ENCODE results near the gene SERPINA7. TPM values are rescaled to one million over a fixed set of nuclear protein-coding genes. Genes with fewer than 3 reads are reported as not detected.

SERPINA7 gene, protein sequence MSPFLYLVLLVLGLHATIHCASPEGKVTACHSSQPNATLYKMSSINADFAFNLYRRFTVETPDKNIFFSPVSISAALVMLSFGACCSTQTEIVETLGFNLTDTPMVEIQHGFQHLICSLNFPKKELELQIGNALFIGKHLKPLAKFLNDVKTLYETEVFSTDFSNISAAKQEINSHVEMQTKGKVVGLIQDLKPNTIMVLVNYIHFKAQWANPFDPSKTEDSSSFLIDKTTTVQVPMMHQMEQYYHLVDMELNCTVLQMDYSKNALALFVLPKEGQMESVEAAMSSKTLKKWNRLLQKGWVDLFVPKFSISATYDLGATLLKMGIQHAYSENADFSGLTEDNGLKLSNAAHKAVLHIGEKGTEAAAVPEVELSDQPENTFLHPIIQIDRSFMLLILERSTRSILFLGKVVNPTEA
- total RNA-seq: under 1 TPM in 1 of 4 donors, not detected in 3; 0.97 TPM

DNA sequence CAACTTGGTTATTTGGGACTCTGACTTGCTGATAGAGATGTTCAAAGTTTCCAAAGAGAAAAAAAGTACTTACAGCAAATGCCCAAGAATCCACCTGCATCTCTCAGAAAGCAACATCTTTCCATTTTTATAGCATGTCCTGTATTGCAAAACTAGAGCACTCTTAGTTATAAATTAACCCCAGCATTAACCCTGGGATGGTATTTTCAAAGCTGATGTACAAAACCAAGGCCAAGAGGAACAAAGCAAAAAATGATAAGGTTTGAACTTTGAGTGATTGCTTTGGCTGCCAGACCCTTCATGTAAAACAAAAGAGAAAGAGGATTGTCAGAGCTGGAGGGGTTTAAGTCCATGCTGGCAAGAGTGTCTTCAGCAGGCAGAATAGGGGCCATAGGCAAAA is at the start of gene SERPINA7:
Gene SERPINA7 (minus strand): TSS at position 103 of the 400 bp plus-strand sequence. CDS start 1,669 bp downstream, outside the sequence.
- TF ChIP-seq, protein P1, sequence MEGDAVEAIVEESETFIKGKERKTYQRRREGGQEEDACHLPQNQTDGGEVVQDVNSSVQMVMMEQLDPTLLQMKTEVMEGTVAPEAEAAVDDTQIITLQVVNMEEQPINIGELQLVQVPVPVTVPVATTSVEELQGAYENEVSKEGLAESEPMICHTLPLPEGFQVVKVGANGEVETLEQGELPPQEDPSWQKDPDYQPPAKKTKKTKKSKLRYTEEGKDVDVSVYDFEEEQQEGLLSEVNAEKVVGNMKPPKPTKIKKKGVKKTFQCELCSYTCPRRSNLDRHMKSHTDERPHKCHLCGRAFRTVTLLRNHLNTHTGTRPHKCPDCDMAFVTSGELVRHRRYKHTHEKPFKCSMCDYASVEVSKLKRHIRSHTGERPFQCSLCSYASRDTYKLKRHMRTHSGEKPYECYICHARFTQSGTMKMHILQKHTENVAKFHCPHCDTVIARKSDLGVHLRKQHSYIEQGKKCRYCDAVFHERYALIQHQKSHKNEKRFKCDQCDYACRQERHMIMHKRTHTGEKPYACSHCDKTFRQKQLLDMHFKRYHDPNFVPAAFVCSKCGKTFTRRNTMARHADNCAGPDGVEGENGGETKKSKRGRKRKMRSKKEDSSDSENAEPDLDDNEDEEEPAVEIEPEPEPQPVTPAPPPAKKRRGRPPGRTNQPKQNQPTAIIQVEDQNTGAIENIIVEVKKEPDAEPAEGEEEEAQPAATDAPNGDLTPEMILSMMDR (IDR thresholded peaks at IDR 0.05): no peak
- TF ChIP-seq POLR2A (IDR thresholded peaks at IDR 0.05) (no peak), POLR2AphosphoS5 (IDR thresholded peaks at IDR 0.05) (no peak), EP300 (IDR thresholded peaks at IDR 0.05) (no peak)
- Histone ChIP-seq H3K4me3 (no peak within 1 kb of the TSS), H3K27ac (no peak within 1 kb of the TSS), H3K4me1 (no peaks in the 10 kb centered on the region), H3K9me3 (no peaks in the 10 kb centered on the region), H3K27me3 (no peaks in the 10 kb centered on the region), H3K36me3 (no peaks in the 10 kb centered on the region)
- no peak for DNase-seq (ENCODE audit: low spot score in 2 of 2)

DNA sequence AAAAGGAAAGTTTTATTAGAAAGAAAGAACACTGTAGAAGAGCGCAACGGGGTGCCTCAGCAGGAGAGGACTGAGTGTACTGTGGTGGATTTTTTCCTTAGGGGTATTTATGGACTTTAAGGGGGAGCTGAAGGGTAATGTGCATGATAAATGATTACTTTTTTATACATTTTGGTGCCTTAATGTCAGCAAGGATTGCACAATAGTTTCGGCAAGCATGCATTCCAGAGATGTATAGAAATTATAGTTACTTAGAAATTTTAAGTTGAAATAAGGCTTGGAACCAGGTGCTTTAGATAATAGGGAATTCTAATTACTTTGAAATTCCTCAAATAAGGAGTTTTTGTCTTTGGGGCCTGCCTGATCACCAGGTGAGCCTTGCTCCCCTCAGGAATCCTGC is 30.5 kb upstream of the SERPINA7 start:
- Histone ChIP-seq H3K4me1 (no peaks in the 10 kb centered on the region), H3K4me3 (no peak overlapping the region), H3K36me3 (no peaks in the 10 kb centered on the region), H3K27me3 (no peaks in the 10 kb centered on the region), H3K27ac (no peak overlapping the region), H3K9me3 (no peaks in the 10 kb centered on the region)
- no peak for DNase-seq (ENCODE audit: low spot score in 2 of 2)
- WGBS: 72% methylated on average over 3 of the region's 3 CpGs
- no peak for TF ChIP-seq EP300 (IDR thresholded peaks at IDR 0.05)
- no peak for TF ChIP-seq POLR2AphosphoS5 (IDR thresholded peaks at IDR 0.05)
- TF ChIP-seq POLR2A (IDR thresholded peaks at IDR 0.05): no peak
- TF ChIP-seq, protein P1 (IDR thresholded peaks at IDR 0.05): no peak

- TF ChIP-seq, protein P1 (IDR thresholded peaks at IDR 0.05): no peak
- TF ChIP-seq POLR2A (IDR thresholded peaks at IDR 0.05) (no peak), POLR2AphosphoS5 (IDR thresholded peaks at IDR 0.05) (no peak), EP300 (IDR thresholded peaks at IDR 0.05) (no peak)
- WGBS: 85% methylated on average over 1 of the region's 1 CpG
- Histone ChIP-seq H3K9me3 (no peaks in the 10 kb centered on the region), H3K27me3 (no peaks in the 10 kb centered on the region), H3K4me1 (no peaks in the 10 kb centered on the region), H3K27ac (no peak overlapping the region), H3K36me3 (no peaks in the 10 kb centered on the region), H3K4me3 (no peak overlapping the region)
- DNase-seq (ENCODE audit: low spot score in 2 of 2): no peak
These were observed 11.5 kb upstream of the SERPINA7 start for GRCh38 chrX:106050054-106050453.

DNA sequence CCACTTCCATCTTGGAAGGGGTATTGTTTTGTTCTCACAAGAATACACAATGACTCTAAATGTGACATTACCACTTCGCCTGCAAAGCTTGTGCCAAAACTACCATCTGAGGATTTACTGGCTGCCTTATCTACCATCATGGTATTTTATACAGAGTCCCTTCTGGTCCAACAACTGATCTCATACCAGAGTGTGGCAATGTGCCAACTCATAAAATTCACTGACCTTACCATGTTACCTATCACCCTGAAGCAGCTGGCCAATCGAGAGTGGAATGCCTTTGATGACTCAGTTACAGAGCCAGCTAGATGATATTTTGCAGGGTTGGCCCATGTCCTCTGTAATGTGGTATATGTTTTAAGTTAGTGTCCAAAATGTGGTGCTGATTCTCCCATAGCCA is 3.8 kb upstream of the SERPINA7 start:
- H3K9me3 ChIP-seq: no peaks in the 10 kb centered on the region
- no peak for DNase-seq (ENCODE audit: low spot score in 2 of 2)
- H3K27ac ChIP-seq: no peak overlapping the region
- no peaks in the 10 kb centered on the region for H3K27me3 ChIP-seq
- WGBS: 48% methylated on average over 2 of the region's 2 CpGs
- TF ChIP-seq POLR2A (IDR thresholded peaks at IDR 0.05) (no peak), EP300 (IDR thresholded peaks at IDR 0.05) (no peak), POLR2AphosphoS5 (IDR thresholded peaks at IDR 0.05) (no peak)
- TF ChIP-seq, protein P1 (IDR thresholded peaks at IDR 0.05): no peak
- H3K4me3 ChIP-seq: no peak overlapping the region
- H3K36me3 ChIP-seq: no peaks in the 10 kb centered on the region
- H3K4me1 ChIP-seq: no peaks in the 10 kb centered on the region

- Histone ChIP-seq H3K27ac (no peak overlapping the region), H3K4me1 (no peaks in the 10 kb centered on the region), H3K4me3 (no peak overlapping the region), H3K27me3 (no peaks in the 10 kb centered on the region), H3K36me3 (no peaks in the 10 kb centered on the region), H3K9me3 (no peaks in the 10 kb centered on the region)
- TF ChIP-seq POLR2A (IDR thresholded peaks at IDR 0.05): no peak
- no peak for TF ChIP-seq EP300 (IDR thresholded peaks at IDR 0.05)
- no peak for TF ChIP-seq POLR2AphosphoS5 (IDR thresholded peaks at IDR 0.05)
- TF ChIP-seq, protein P1 (IDR thresholded peaks at IDR 0.05): no peak
- DNase-seq (ENCODE audit: low spot score in 2 of 2): no peak
- WGBS: 68% methylated on average over 4 of the region's 4 CpGs
These were observed 2.3 kb upstream of the SERPINA7 start for GRCh38 chrX:106040861-106041260.
